ENCODE results near the gene CCDC87.

DNA sequence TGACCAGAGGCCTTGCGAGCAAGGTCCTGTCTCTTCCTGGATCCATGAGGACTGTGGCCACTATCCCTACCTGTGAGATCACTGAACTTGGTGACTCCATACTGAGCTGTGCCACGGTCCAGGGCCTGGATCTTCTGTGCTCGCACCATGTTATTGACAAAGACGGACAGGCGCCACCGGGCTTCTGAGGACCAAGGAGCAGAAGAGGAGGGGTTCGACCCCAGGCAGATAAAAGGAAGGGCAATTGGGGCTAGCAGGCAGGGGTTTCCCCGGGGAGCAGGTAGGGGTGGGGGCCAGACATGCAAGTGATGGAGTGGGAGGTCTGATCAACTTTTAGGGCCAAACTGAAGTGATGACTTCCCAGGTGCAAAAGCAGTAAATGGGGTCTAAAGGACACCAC lies 26.6 kb downstream of the CCDC87 start:
- TF ChIP-seq, protein P1, sequence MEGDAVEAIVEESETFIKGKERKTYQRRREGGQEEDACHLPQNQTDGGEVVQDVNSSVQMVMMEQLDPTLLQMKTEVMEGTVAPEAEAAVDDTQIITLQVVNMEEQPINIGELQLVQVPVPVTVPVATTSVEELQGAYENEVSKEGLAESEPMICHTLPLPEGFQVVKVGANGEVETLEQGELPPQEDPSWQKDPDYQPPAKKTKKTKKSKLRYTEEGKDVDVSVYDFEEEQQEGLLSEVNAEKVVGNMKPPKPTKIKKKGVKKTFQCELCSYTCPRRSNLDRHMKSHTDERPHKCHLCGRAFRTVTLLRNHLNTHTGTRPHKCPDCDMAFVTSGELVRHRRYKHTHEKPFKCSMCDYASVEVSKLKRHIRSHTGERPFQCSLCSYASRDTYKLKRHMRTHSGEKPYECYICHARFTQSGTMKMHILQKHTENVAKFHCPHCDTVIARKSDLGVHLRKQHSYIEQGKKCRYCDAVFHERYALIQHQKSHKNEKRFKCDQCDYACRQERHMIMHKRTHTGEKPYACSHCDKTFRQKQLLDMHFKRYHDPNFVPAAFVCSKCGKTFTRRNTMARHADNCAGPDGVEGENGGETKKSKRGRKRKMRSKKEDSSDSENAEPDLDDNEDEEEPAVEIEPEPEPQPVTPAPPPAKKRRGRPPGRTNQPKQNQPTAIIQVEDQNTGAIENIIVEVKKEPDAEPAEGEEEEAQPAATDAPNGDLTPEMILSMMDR (IDR thresholded peaks at IDR 0.05): no peak
- no peak for TF ChIP-seq POLR2A (IDR thresholded peaks at IDR 0.05)
